Kidney epithelial cell (primary cell): Measurements from ENCODE around the gene ATAD3C. TPM values are rescaled to one million over a fixed set of nuclear protein-coding genes. Genes with fewer than 3 reads are reported as not detected.
"Not testable (repeated sequence)": the region's sequence is repeated elsewhere in the genome, so short reads cannot be mapped to it uniquely, and the experiment has no call there.

Experiments used
- DNase-seq: peaks from one replicate; pipeline ENCODE4 v3.0.0-alpha.2; 2010; ENCODE audit warnings: low read depth
- H3K27me3 ChIP-seq: 2 replicates; pipeline ENCODE4 v1.6.0; 2011; ENCODE audit warnings: low read length; ENCODE audit not compliant: control insufficient read depth, insufficient read depth
- H3K36me3 ChIP-seq: 2 replicates; pipeline ENCODE4 v1.5.1; 2011; ENCODE audit warnings: low read length; ENCODE audit not compliant: control insufficient read depth, insufficient read depth
- H3K4me3 ChIP-seq: 2 replicates; pipeline ENCODE4 v1.5.1; 2011; ENCODE audit warnings: low read depth, mild to moderate bottlenecking, control low read depth, low read length
- CTCF ChIP-seq: IDR thresholded peaks from 2 replicates; pipeline ENCODE4 v1.5.1; 2011; ENCODE audit warnings: mild to moderate bottlenecking, moderate library complexity, low read length, control low read depth, inconsistent platforms; ENCODE audit not compliant: insufficient read depth, poor library complexity, severe bottlenecking
- total RNA-seq: library from RNA; depleted of rRNA; stranded (reverse); fragments of >200 nt; gene quantifications from 2 replicates; pipeline ENCODE4 v1.2.3, GENCODE V29; 2015

ATAD3C gene
- total RNA-seq, 1 donor from 2014 or later, result 0.38 TPM

GRCh38 chr1:1504777-1505365 is 55.4 kb downstream of the ATAD3C start:
- H3K27me3 ChIP-seq, H3K36me3 ChIP-seq, H3K4me3 ChIP-seq: not testable (repeated sequence)
- TF ChIP-seq CTCF, result peak; percentile 64
- DNase-seq, result peak; percentile 16

- not testable (repeated sequence) for DNase-seq, H3K4me3 ChIP-seq, H3K27me3 ChIP-seq, H3K36me3 ChIP-seq
Measured at GRCh38 chr1:1505366-1505798, 55.9 kb downstream of the ATAD3C start.

GRCh38 chr1:1505801-1506200 is 56.3 kb downstream of the ATAD3C start:
- not testable (repeated sequence) for H3K4me3 ChIP-seq, H3K36me3 ChIP-seq, H3K27me3 ChIP-seq, DNase-seq

- Histone ChIP-seq H3K27me3 (no peaks in the 10 kb centered on the region), H3K4me3 (no peak overlapping the region), H3K36me3 (no peaks in the 10 kb centered on the region)
- no peak for TF ChIP-seq CTCF
- no peak for DNase-seq
Measured at GRCh38 chr1:1507305-1507704, 57.8 kb downstream of the ATAD3C start.

GRCh38 chr1:1508775-1509464 is 59.4 kb downstream of the ATAD3C start:
- H3K36me3 ChIP-seq, H3K27me3 ChIP-seq, H3K4me3 ChIP-seq: not testable (repeated sequence)

GRCh38 chr1:1509465-1509850 is 60.0 kb downstream of the ATAD3C start:
- H3K4me3 ChIP-seq, H3K27me3 ChIP-seq, H3K36me3 ChIP-seq, DNase-seq: not testable (repeated sequence)

More at GRCh38 chr1:1508775-1509464, 59.4 kb downstream of the ATAD3C start:
- DNase-seq, result not testable (repeated sequence)

- no peak for TF ChIP-seq CTCF
- no peak for DNase-seq
- Histone ChIP-seq H3K36me3 (no peaks in the 10 kb centered on the region), H3K4me3 (peak overlapping the region; percentile 65), H3K27me3 (no peaks in the 10 kb centered on the region)
Measured at GRCh38 chr1:1510912-1511532, 61.5 kb downstream of the ATAD3C start.
